ENCODE measurements around the gene CIDEA. TPM values are rescaled to one million over a fixed set of nuclear protein-coding genes. Genes with fewer than 3 reads are reported as not detected.

Gene CIDEA
- total RNA-seq, 2 donors from 2014 or later: 56.7 TPM; not detected in 1

DNA sequence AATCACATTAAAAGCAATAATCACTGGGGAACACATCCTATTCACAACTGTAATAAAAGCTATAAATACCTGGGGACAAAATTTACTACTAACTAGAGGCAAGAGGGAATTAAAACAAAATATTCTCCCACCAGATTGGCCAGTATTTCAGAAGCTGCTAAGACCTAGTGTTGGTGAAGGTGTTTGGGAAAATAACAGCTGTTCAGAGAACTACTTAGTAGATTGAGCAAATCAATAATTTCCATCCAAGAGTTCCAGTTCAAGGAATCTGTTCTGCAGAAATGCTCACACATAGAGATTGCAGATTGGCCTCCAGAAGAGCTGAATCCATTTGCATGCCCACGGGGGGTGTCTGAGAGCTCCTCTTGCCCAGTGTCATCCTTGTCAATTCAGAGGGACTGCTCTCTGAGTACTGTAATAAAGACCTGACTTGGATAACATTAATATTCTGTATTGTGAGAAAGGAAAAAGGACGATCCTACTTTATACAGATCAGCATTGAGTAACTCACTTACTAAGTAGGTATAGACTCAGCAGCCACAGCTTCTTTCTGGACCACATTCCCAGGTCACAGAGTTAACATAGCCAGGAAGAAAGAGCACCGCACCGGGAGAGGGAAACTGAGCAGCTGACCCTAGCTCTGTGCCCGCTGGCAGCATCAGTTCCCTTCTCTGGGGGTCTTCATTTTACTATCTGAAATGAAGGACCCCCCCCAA is 59.5 kb downstream of the CIDEA start:
- Histone ChIP-seq H3K27me3 (no peaks in the 10 kb centered on the region), H3K36me3 (replicated peaks in 1 of 2; ENCODE audit: insufficient read depth in 1 of 2, low read depth in 2 of 2) (peaks cover 0 to 3% of the 10 kb centered on the region in 2 donors), H3K9me3 (no peaks in the 10 kb centered on the region), H3K4me1 (peaks cover 64% of the 10 kb centered on the region), H3K4me3 (no peak overlapping the region), H3K27ac (peak overlapping the region; percentile 47 to 90 (median 80))
- DNase-seq (no peak), ATAC-seq (peak; percentile 58)
- TF ChIP-seq, protein P1, sequence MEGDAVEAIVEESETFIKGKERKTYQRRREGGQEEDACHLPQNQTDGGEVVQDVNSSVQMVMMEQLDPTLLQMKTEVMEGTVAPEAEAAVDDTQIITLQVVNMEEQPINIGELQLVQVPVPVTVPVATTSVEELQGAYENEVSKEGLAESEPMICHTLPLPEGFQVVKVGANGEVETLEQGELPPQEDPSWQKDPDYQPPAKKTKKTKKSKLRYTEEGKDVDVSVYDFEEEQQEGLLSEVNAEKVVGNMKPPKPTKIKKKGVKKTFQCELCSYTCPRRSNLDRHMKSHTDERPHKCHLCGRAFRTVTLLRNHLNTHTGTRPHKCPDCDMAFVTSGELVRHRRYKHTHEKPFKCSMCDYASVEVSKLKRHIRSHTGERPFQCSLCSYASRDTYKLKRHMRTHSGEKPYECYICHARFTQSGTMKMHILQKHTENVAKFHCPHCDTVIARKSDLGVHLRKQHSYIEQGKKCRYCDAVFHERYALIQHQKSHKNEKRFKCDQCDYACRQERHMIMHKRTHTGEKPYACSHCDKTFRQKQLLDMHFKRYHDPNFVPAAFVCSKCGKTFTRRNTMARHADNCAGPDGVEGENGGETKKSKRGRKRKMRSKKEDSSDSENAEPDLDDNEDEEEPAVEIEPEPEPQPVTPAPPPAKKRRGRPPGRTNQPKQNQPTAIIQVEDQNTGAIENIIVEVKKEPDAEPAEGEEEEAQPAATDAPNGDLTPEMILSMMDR (IDR thresholded peaks at IDR 0.05): no peak
- no peak for TF ChIP-seq POLR2A (IDR thresholded peaks at IDR 0.05)
- WGBS, 2 donors: 29 to 42% methylated on average over 5 of the region's 5 CpGs
- intact Hi-C loops (cut with DNase I): no loop called here

DNA sequence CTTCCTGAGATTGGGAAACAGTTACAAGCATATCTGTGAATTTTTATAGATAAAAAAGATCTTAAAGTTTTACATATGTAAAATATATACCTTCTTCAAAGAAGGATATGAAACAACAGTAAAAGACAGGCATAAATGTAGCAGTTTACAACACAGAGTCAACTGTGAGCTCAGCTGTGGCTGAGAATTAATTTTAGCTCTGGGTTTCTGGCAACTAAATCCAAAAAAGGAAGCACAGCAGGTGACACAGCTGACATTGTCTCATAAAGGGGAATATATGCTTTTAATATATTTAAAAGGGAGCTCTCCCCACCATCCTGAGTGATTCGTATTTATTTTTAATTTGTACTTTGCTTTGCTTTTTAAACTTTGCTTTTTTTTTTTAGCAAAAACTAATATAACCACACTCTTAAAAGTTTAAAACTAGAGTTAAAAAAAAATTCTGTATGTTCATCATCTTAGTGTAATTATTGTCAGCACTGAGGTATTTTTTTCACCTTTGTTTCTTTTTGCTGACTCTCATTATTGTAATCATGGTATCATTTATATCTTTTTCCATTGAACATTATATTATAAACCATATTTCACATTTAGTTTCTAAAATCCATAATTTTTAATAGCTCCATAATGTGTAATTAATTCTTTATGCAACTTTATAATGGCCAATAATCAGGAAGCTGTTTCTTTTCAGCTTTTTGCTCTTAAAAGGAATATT is 60.6 kb downstream of the CIDEA start:
- no peak for ATAC-seq
- H3K27ac ChIP-seq: peak overlapping the region in 3 of 4 donors; percentile 77 to 90 (median 82)
- H3K4me1 ChIP-seq: peaks cover 54% of the 10 kb centered on the region
- no peak overlapping the region for H3K4me3 ChIP-seq
- peaks cover 0 to 3% of the 10 kb centered on the region in 2 donors for H3K36me3 ChIP-seq (replicated peaks in 1 of 2; ENCODE audit: insufficient read depth in 1 of 2, low read depth in 2 of 2)
- no peaks in the 10 kb centered on the region for H3K9me3 ChIP-seq
- no peak for DNase-seq
- H3K27me3 ChIP-seq: no peaks in the 10 kb centered on the region
- intact Hi-C loops (cut with DNase I): no loop called here
- TF ChIP-seq, protein P1 (IDR thresholded peaks at IDR 0.05): no peak
- no peak for TF ChIP-seq POLR2A (IDR thresholded peaks at IDR 0.05)
- 61 to 63% methylated on average over 1 of the region's 1 CpG for WGBS, 2 donors

DNA sequence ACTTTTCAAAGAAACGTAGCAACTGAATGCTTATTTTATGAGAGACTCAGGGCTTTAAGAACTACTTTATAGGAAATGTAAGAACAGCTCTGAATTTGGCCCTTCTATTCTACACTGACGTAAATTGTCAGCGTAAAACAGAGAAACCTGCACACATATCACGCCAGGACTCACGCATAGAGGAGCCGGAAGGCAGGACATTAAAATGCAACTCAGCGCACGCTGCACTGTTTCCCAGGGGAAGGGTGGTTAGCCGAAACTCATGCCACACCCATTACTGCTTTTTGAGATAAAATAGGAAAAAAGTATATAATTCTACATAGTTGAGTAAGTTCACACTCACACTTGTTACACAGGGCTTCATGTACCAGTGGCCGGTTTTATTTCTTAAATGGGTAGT is 61.3 kb downstream of the CIDEA start:
- Histone ChIP-seq H3K27me3 (no peaks in the 10 kb centered on the region), H3K9me3 (no peaks in the 10 kb centered on the region), H3K4me1 (peaks cover 46% of the 10 kb centered on the region), H3K4me3 (no peak overlapping the region), H3K27ac (peak overlapping the region in 3 of 4 donors; percentile 2 to 90 (median 18)), H3K36me3 (replicated peaks in 1 of 2; ENCODE audit: insufficient read depth in 1 of 2, low read depth in 2 of 2) (peaks cover 0 to 3% of the 10 kb centered on the region in 2 donors)
- no peak for DNase-seq
- intact Hi-C loops (cut with DNase I): no loop called here
- TF ChIP-seq, protein P1 (IDR thresholded peaks at IDR 0.05): no peak
- no peak for TF ChIP-seq POLR2A (IDR thresholded peaks at IDR 0.05)
- 54 to 55% methylated on average over 10 of the region's 10 CpGs for WGBS, 2 donors
- ATAC-seq: no peak

DNA sequence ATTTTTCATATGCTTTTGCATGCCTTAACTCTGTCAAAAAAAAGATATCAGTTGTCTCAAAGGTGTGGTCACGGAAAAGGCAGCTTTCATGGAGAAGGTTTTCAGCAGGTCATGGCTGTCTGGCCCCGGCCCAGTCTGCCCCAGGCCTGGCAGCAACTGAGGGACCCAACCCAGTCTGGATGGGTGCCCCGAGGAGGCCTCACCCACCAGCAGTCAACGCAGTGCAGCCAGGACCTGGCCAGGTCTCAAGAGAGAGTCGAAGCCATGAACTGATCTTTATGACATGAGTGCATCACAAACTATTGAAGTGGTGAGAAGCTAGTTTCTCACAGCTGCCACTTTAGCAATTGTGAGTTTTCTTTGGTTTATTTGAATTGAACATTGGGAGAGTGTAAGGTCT is 61.8 kb downstream of the CIDEA start:
- no peaks in the 10 kb centered on the region for H3K9me3 ChIP-seq
- H3K4me3 ChIP-seq: no peak overlapping the region
- H3K4me1 ChIP-seq: peaks cover 43% of the 10 kb centered on the region
- no peak for TF ChIP-seq POLR2A (IDR thresholded peaks at IDR 0.05)
- TF ChIP-seq, protein P1 (IDR thresholded peaks at IDR 0.05): no peak
- DNase-seq (peak in 3 of 4 donors; percentile 49 to 66 (median 55)), ATAC-seq (peak; percentile 38)
- no peaks in the 10 kb centered on the region for H3K27me3 ChIP-seq
- H3K36me3 ChIP-seq (replicated peaks in 1 of 2; ENCODE audit: insufficient read depth in 1 of 2, low read depth in 2 of 2): peaks cover 0 to 3% of the 10 kb centered on the region in 2 donors
- H3K27ac ChIP-seq: peak overlapping the region in 2 of 4 donors; percentile 2 to 18
- 18 to 35% methylated on average over 3 to 5 of the region's 5 CpGs for WGBS, 2 donors
- intact Hi-C loops (cut with DNase I): no loop called here

Measured in body of pancreas (tissue), 4 donors.